HG03060 (cell line): ENCODE measurements around the gene COL25A1.

ENCODE experiments used
- ATAC-seq: cut with Tn5 transposase; IDR thresholded peaks from one replicate; pipeline ENCODE4 v1.9.1; 2021; ENCODE audit warnings: low read depth, moderate number of reproducible peaks; ENCODE audit not compliant: unreplicated experiment

The COL25A1 gene

GRCh38 chr4:108839333-108839732, 463.1 kb downstream of the COL25A1 start:
- no peak for ATAC-seq

GRCh38 chr4:108838451-108838850, 464.0 kb downstream of the COL25A1 start:
- no peak for ATAC-seq

GRCh38 chr4:108834835-108835384, 467.5 kb downstream of the COL25A1 start:
- ATAC-seq, result no peak

GRCh38 chr4:108834166-108834834, 468.2 kb downstream of the COL25A1 start:
- no peak for ATAC-seq

GRCh38 chr4:108833046-108833445, 469.4 kb downstream of the COL25A1 start:
- no peak for ATAC-seq

GRCh38 chr4:108831886-108832285, 470.6 kb downstream of the COL25A1 start:
- no peak for ATAC-seq

- ATAC-seq, result no peak
Measured at GRCh38 chr4:108831291-108831690, 471.2 kb downstream of the COL25A1 start.

GRCh38 chr4:108830509-108831244, 471.8 kb downstream of the COL25A1 start:
- ATAC-seq, result no peak

GRCh38 chr4:108829966-108830492, 472.4 kb downstream of the COL25A1 start:
- no peak for ATAC-seq

GRCh38 chr4:108828620-108829019, 473.8 kb downstream of the COL25A1 start:
- no peak for ATAC-seq

GRCh38 chr4:108825737-108826136, 476.7 kb downstream of the COL25A1 start:
- no peak for ATAC-seq

GRCh38 chr4:108821351-108821930, 481.0 kb downstream of the COL25A1 start:
- no peak for ATAC-seq

- no peak for ATAC-seq
Measured at GRCh38 chr4:108820492-108821350, 481.7 kb downstream of the COL25A1 start.

GRCh38 chr4:108814326-108814725, 488.1 kb downstream of the COL25A1 start:
- ATAC-seq, result no peak

- no peak for ATAC-seq
Measured at GRCh38 chr4:108813261-108813660, 489.2 kb downstream of the COL25A1 start.

GRCh38 chr4:108811486-108811885, 491.0 kb downstream of the COL25A1 start:
- no peak for ATAC-seq

- no peak for ATAC-seq
Measured at GRCh38 chr4:108810087-108810486, 492.4 kb downstream of the COL25A1 start.

GRCh38 chr4:108804648-108805273, 497.7 kb downstream of the COL25A1 start:
- ATAC-seq, result no peak

- no peak for ATAC-seq
Measured at GRCh38 chr4:108799306-108799705, 503.2 kb downstream of the COL25A1 start.

GRCh38 chr4:108796173-108796572, 506.3 kb downstream of the COL25A1 start:
- ATAC-seq, result no peak
